C4-2B (cell line): ENCODE measurements around the gene UNC13B.

Experiments used
- CTCF ChIP-seq: fragments of 450-650 bp; conservative IDR thresholded peaks from 2 replicates; pipeline ENCODE4 v1.5.1; 2017; ENCODE audit warnings: mild to moderate bottlenecking
- ZFX ChIP-seq: fragments of 450-650 bp; IDR thresholded peaks from 2 replicates; pipeline ENCODE4 v1.6.1; 2017

GRCh38 chr9:35237311-35237710 is 75.5 kb downstream of the UNC13B start:
- TF ChIP-seq CTCF = no peak
- no peak for TF ChIP-seq ZFX
